Liver (tissue), 9 donors: ENCODE results near the gene CAPG. TPM values are rescaled to one million over a fixed set of nuclear protein-coding genes. Genes with fewer than 3 reads are reported as not detected.

ENCODE experiments used
- DNase-seq: peaks from one replicate; pipeline ENCODE4 v3.0.0-alpha.2; 2017; ENCODE audit warnings: low spot score
- H3K27ac ChIP-seq, 2 donors: one replicate each; pipeline ENCODE4 v1.7.0; 2013; ENCODE audit warnings: inconsistent platforms in 2 of 2, low read length in 2 of 2, control low read depth in 1 of 2, low read depth in 1 of 2, mild to moderate bottlenecking in 1 of 2
- H3K27me3 ChIP-seq, 4 donors: one replicate each; pipeline versions ENCODE4 v1.6.1 to v1.7.0; 2013; ENCODE audit warnings: low read length in 3 of 4, inconsistent platforms in 1 of 4, mild to moderate bottlenecking in 1 of 4, moderate library complexity in 1 of 4; ENCODE audit not compliant: control insufficient read depth in 4 of 4, insufficient read depth in 4 of 4
- H3K36me3 ChIP-seq, 4 donors: one replicate each; pipeline versions ENCODE4 v1.6.1 to v1.7.0; 2013; ENCODE audit warnings: low read length in 3 of 4, mild to moderate bottlenecking in 3 of 4, low read depth in 1 of 4, moderate library complexity in 1 of 4; ENCODE audit not compliant: control insufficient read depth in 4 of 4, insufficient read depth in 3 of 4
- H3K4me1 ChIP-seq, 4 donors: one replicate each; pipeline versions ENCODE4 v1.6.1 to v1.7.0; 2013; ENCODE audit warnings: low read length in 3 of 4, mild to moderate bottlenecking in 3 of 4, moderate library complexity in 1 of 4; ENCODE audit not compliant: control insufficient read depth in 4 of 4, insufficient read depth in 4 of 4
- H3K4me3 ChIP-seq, 3 donors: one replicate each; pipeline versions ENCODE4 v1.6.1 to v1.7.0; 2013; ENCODE audit warnings: low read length in 3 of 3, control low read depth in 1 of 3, low read depth in 1 of 3, mild to moderate bottlenecking in 1 of 3
- H3K9ac ChIP-seq, 2 donors: one replicate each; pipeline ENCODE4 v1.7.0; 2013; ENCODE audit warnings: low read length in 2 of 2, mild to moderate bottlenecking in 2 of 2, moderate library complexity in 2 of 2, control low read depth in 1 of 2, low read depth in 1 of 2
- H3K9me3 ChIP-seq, 4 donors: one replicate each; pipeline versions ENCODE4 v1.6.1 to v1.7.0; 2013; ENCODE audit warnings: low read length in 3 of 4; ENCODE audit not compliant: control insufficient read depth in 4 of 4
- ATF3 ChIP-seq: IDR thresholded peaks from 2 replicates; pipeline ENCODE4 v1.6.1; 2016; ENCODE audit warnings: antibody characterized with exemption
- CTCF ChIP-seq: fragments of 150-350 bp; IDR thresholded peaks from 2 replicates; pipeline ENCODE4 v1.5.1; 2017; ENCODE audit warnings: improper control_type of control experiment, low read depth, low read length; ENCODE audit not compliant: missing input control
- EGR1 ChIP-seq, 2 donors: IDR thresholded peaks; 2 replicates each; pipeline ENCODE4 v1.6.1; 2016 to 2018; ENCODE audit warnings: antibody characterized with exemption in 2 of 2, low read depth in 2 of 2
- FOXA1 ChIP-seq: IDR thresholded peaks from 2 replicates; pipeline ENCODE4 v1.6.1; 2016; ENCODE audit warnings: antibody characterized with exemption
- FOXA2 ChIP-seq: IDR thresholded peaks from 2 replicates; pipeline ENCODE4 v1.6.1; 2016; ENCODE audit warnings: antibody characterized with exemption
- GABPA ChIP-seq, 2 donors: IDR thresholded peaks in 1 of 2; conservative IDR thresholded peaks in 1 of 2; 2 replicates each; pipeline ENCODE4 v1.6.1; 2016; ENCODE audit warnings: antibody characterized with exemption in 2 of 2, mild to moderate bottlenecking in 1 of 2, moderate library complexity in 1 of 2
- HNF4A ChIP-seq, 2 donors: conservative IDR thresholded peaks; 2 replicates each; pipeline ENCODE4 v1.6.1; 2016; ENCODE audit warnings: antibody characterized with exemption in 2 of 2, mild to moderate bottlenecking in 2 of 2
- HNF4G ChIP-seq: IDR thresholded peaks from 2 replicates; pipeline ENCODE4 v1.6.1; 2016; ENCODE audit warnings: antibody characterized with exemption
- JUND ChIP-seq, 2 donors: IDR thresholded peaks; 2 replicates each; pipeline ENCODE4 v1.6.1; 2016; ENCODE audit warnings: antibody characterized with exemption in 2 of 2
- MAX ChIP-seq: IDR thresholded peaks from 2 replicates; pipeline ENCODE4 v1.6.1; 2016; ENCODE audit warnings: antibody characterized with exemption
- NR2F2 ChIP-seq: IDR thresholded peaks from 2 replicates; pipeline ENCODE4 v1.6.1; 2016; ENCODE audit warnings: antibody characterized with exemption
- RAD21 ChIP-seq, 2 donors: IDR thresholded peaks; 2 replicates each; pipeline ENCODE4 v1.6.1; 2016; ENCODE audit warnings: antibody characterized with exemption in 2 of 2, mild to moderate bottlenecking in 2 of 2
- REST ChIP-seq: IDR thresholded peaks from 2 replicates; pipeline ENCODE4 v1.6.1; 2016; ENCODE audit warnings: antibody characterized with exemption, mild to moderate bottlenecking
- RXRA ChIP-seq, 2 donors: IDR thresholded peaks; 2 replicates each; pipeline ENCODE4 v1.6.1; 2017 to 2018; ENCODE audit warnings: antibody characterized with exemption in 2 of 2, mild to moderate bottlenecking in 1 of 2
- SP1 ChIP-seq: IDR thresholded peaks from 2 replicates; pipeline ENCODE4 v1.6.1; 2018; ENCODE audit warnings: antibody characterized with exemption, mild to moderate bottlenecking
- TAF1 ChIP-seq: conservative IDR thresholded peaks from 2 replicates; pipeline ENCODE4 v1.6.1; 2016; ENCODE audit warnings: antibody characterized with exemption, mild to moderate bottlenecking
- ZBTB33 ChIP-seq: IDR thresholded peaks from 2 replicates; pipeline ENCODE4 v1.6.1; 2016; ENCODE audit warnings: antibody characterized with exemption
- WGBS: extraction: QIAGEN DNeasy Blood & Tissue Kit; methylation state at CpG from one replicate; pipeline ENCODE4 v1.1.7; 2013; 5-methylcytosine and 5-hydroxymethylcytosine counted together
- polyA plus RNA-seq, 2 donors: library from polyadenylated mRNA; stranded (reverse) in 1 of 2; unstranded in 1 of 2; fragments of 200-250 nt in 1 of 2; fragments of >200 nt in 1 of 2; fragmentation: Nextera tagmentation in 1 of 2; extraction: Ambion mirVana in 1 of 2; gene quantifications; one replicate each; pipeline versions ENCODE4 v1.2.1 to v1.2.3, GENCODE V29; 2013 to 2015
- total RNA-seq, 2 donors: library from RNA; depleted of rRNA; stranded (reverse); fragments of >200 nt; gene quantifications; one replicate each; pipeline ENCODE4 v1.2.3, GENCODE V29; 2014
- donor health status: healthy.
- donor health status: healthy.
- donor health status: healthy.
- donor health status: healthy.
- donor health status: healthy.

The CAPG gene
- total and polyA plus RNA-seq, 4 donors: 2.7 to 19.3 (median 5.2) TPM

GRCh38 chr2:85430752-85431569 lies 20.8 kb upstream of the CAPG start:
- TF ChIP-seq FOXA1 (no peak), SP1 (no peak), GABPA (IDR thresholded peaks at IDR 0.05 in 1 of 2, conservative IDR thresholded peaks at IDR 0.05 in 1 of 2) (no peak), CTCF (no peak), REST (no peak), RXRA (IDR thresholded peaks at IDR 0.05) (no peak), ATF3 (no peak), JUND (IDR thresholded peaks at IDR 0.05) (no peak), HNF4A (conservative IDR thresholded peaks at IDR 0.05) (no peak), RAD21 (IDR thresholded peaks at IDR 0.05) (no peak), EGR1 (IDR thresholded peaks at IDR 0.05; ENCODE audit: low read depth in 2 of 2) (no peak), ZBTB33 (no peak), TAF1 (no peak)
- no peak for DNase-seq
- 92% methylated on average over 15 of the region's 16 CpGs for WGBS
- Histone ChIP-seq H3K9me3 (no peaks in the 10 kb centered on the region), H3K9ac (no peak overlapping the region), H3K4me1 (peaks cover 19 to 37% (median 27%) of the 10 kb centered on the region in 4 donors), H3K36me3 (no peaks in the 10 kb centered on the region), H3K4me3 (no peak overlapping the region), H3K27ac (no peak overlapping the region), H3K27me3 (no peaks in the 10 kb centered on the region)

GRCh38 chr2:85429924-85430289 lies 19.7 kb upstream of the CAPG start:
- TF ChIP-seq TAF1 (no peak), HNF4G (no peak), SP1 (no peak), FOXA2 (no peak), RXRA (IDR thresholded peaks at IDR 0.05) (no peak), JUND (IDR thresholded peaks at IDR 0.05) (no peak), FOXA1 (no peak), MAX (no peak), ZBTB33 (no peak), HNF4A (conservative IDR thresholded peaks at IDR 0.05) (no peak), RAD21 (IDR thresholded peaks at IDR 0.05) (no peak), GABPA (IDR thresholded peaks at IDR 0.05 in 1 of 2, conservative IDR thresholded peaks at IDR 0.05 in 1 of 2) (no peak), CTCF (no peak), NR2F2 (no peak), ATF3 (no peak)
- Histone ChIP-seq H3K27me3 (no peaks in the 10 kb centered on the region), H3K9ac (no peak overlapping the region), H3K4me3 (no peak overlapping the region), H3K9me3 (no peaks in the 10 kb centered on the region), H3K27ac (no peak overlapping the region), H3K36me3 (no peaks in the 10 kb centered on the region), H3K4me1 (peaks cover 15 to 32% (median 29%) of the 10 kb centered on the region in 4 donors)
- DNase-seq: no peak
- WGBS: 98% methylated on average over 2 of the region's 2 CpGs
